ENCODE measurements around the gene CGRRF1.

Gene CGRRF1

GRCh38 chr14:54532111-54533012 is 22.7 kb downstream of the CGRRF1 start:
- DNase-seq (ENCODE audit: extremely low read depth, insufficient read length) = peak; percentile 45
- Histone ChIP-seq H3K4me3 (replicated peaks; ENCODE audit: low read depth, low read length) (peak overlapping the region; percentile 3; the same call in 1 of the 2 replicates), H3K36me3 (ENCODE audit: control insufficient read depth, insufficient read depth, low read length) (no peaks in the 10 kb centered on the region), H3K27me3 (replicated peaks; ENCODE audit: control insufficient read depth, insufficient read depth, low read length) (no peaks in the 10 kb centered on the region)
- no peak for TF ChIP-seq CTCF (IDR thresholded peaks at IDR 0.05; ENCODE audit: insufficient read depth, low read length, poor library complexity, severe bottlenecking)

- Histone ChIP-seq H3K4me3 (replicated peaks; ENCODE audit: low read depth, low read length) (no peak overlapping the region; the same call in 1 of the 2 replicates), H3K36me3 (ENCODE audit: control insufficient read depth, insufficient read depth, low read length) (no peaks in the 10 kb centered on the region), H3K27me3 (replicated peaks; ENCODE audit: control insufficient read depth, insufficient read depth, low read length) (no peaks in the 10 kb centered on the region)
- no peak for TF ChIP-seq CTCF (IDR thresholded peaks at IDR 0.05; ENCODE audit: insufficient read depth, low read length, poor library complexity, severe bottlenecking)
- no peak for DNase-seq (ENCODE audit: extremely low read depth, insufficient read length)
Measured at GRCh38 chr14:54533100-54533499, 23.4 kb downstream of the CGRRF1 start.

- DNase-seq (ENCODE audit: extremely low read depth, insufficient read length) = no peak
- no peak for TF ChIP-seq CTCF (IDR thresholded peaks at IDR 0.05; ENCODE audit: insufficient read depth, low read length, poor library complexity, severe bottlenecking)
- H3K4me3 ChIP-seq (replicated peaks; ENCODE audit: low read depth, low read length) = no peak overlapping the region
- no peaks in the 10 kb centered on the region for H3K27me3 ChIP-seq (replicated peaks; ENCODE audit: control insufficient read depth, insufficient read depth, low read length)
- no peaks in the 10 kb centered on the region for H3K36me3 ChIP-seq (ENCODE audit: control insufficient read depth, insufficient read depth, low read length)
Measured at GRCh38 chr14:54535126-54535525, 25.4 kb downstream of the CGRRF1 start.

GRCh38 chr14:54535646-54536045 is 25.9 kb downstream of the CGRRF1 start:
- no peak for DNase-seq (ENCODE audit: extremely low read depth, insufficient read length)
- Histone ChIP-seq H3K27me3 (replicated peaks; ENCODE audit: control insufficient read depth, insufficient read depth, low read length) (no peaks in the 10 kb centered on the region), H3K36me3 (ENCODE audit: control insufficient read depth, insufficient read depth, low read length) (no peaks in the 10 kb centered on the region), H3K4me3 (replicated peaks; ENCODE audit: low read depth, low read length) (no peak overlapping the region)
- no peak for TF ChIP-seq CTCF (IDR thresholded peaks at IDR 0.05; ENCODE audit: insufficient read depth, low read length, poor library complexity, severe bottlenecking)

- Histone ChIP-seq H3K4me3 (replicated peaks; ENCODE audit: low read depth, low read length) (no peak overlapping the region), H3K27me3 (replicated peaks; ENCODE audit: control insufficient read depth, insufficient read depth, low read length) (no peaks in the 10 kb centered on the region), H3K36me3 (ENCODE audit: control insufficient read depth, insufficient read depth, low read length) (no peaks in the 10 kb centered on the region)
- no peak for TF ChIP-seq CTCF (IDR thresholded peaks at IDR 0.05; ENCODE audit: insufficient read depth, low read length, poor library complexity, severe bottlenecking)
- no peak for DNase-seq (ENCODE audit: extremely low read depth, insufficient read length)
Measured at GRCh38 chr14:54537651-54538050, 27.9 kb downstream of the CGRRF1 start.

Data from GM06990 (cell line).